HUDEP-2 (cell line): ENCODE results near the gene URM1.
"Not testable (repeated sequence)": the region's sequence is repeated elsewhere in the genome, so short reads cannot be mapped to it uniquely, and the experiment has no call there.

Source experiments
- DNase-seq, 76 experiments: peaks; one replicate each; lab custom pipeline; 2025; ENCODE audit not compliant: unreplicated experiment in 76 of 76; lab: John Stamatoyannopoulos, UW

Gene URM1

GRCh38 chr9:128405077-128405779 lies 34.1 kb downstream of the URM1 start:
- DNase-seq, result no peak

DNA sequence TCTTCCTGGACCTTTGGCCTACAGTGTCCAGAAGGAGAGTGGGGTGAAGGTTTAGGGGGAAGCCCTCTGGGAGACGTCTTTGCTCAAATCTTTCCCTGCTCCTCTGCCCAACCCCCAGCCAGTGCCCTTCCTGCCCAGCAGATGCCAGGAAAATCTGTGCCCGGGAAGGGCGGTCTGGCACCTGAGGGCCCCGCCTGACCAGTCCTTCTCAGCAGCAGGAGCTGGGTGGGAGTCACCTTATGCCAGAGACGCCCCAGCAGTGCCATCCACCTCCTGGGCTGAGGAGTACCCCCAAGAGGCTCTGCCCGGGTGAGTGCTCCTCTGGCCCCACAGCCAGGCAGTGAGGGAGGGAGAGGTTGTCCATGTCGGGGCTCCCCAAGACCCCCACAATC lies 34.6 kb downstream of the URM1 start:
- DNase-seq, result no peak

- DNase-seq, result no peak
Measured at GRCh38 chr9:128406848-128407391, 35.7 kb downstream of the URM1 start.

DNA sequence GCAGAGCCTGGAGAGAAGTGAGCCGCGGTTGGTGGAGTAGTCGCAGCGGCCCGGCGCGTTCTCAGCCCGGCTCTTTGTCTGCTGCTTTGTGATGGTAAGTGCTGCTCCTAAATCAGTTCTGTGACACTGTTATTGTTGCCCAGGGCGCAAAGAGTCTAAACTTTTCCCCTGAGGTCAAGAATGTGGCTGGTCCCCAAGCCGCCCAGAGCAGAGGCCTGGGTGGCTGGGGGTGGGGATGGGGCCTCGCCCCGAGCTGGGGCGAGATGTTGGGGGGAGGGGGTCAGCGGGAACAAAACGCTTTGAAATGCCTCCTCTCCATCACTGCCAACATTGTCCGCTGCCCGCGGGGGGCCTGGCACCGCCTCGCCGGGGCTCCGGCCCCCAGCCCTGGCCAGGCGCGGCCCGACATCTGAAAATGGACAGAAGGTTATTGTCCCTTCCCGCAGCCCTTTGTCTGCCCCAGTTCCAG lies 37.8 kb downstream of the URM1 start:
- DNase-seq, result no peak

- DNase-seq, result no peak
Measured at GRCh38 chr9:128409450-128409849, 38.3 kb downstream of the URM1 start.

DNA sequence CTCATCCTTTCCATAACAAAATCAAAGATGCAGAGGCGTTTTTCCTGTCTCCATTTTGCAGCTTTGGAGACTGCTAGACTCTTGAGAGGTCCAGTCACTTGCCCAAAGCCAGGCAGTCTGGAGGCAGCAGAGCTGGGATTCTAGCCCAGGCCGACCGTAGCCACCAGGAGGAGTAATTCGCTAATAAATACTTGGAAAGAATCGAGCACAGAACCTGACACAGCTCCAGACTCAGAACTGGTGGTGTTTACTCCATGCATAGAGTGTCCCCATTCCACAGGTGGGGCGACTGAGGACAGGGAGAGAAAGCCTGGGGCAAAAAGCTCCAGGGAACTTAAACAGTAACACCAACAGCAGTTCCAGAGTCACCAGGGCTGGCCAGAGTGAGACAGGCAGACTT lies 38.8 kb downstream of the URM1 start:
- peak in 16 of 76 experiments; percentile 4 to 36 (median 12) for DNase-seq

DNA sequence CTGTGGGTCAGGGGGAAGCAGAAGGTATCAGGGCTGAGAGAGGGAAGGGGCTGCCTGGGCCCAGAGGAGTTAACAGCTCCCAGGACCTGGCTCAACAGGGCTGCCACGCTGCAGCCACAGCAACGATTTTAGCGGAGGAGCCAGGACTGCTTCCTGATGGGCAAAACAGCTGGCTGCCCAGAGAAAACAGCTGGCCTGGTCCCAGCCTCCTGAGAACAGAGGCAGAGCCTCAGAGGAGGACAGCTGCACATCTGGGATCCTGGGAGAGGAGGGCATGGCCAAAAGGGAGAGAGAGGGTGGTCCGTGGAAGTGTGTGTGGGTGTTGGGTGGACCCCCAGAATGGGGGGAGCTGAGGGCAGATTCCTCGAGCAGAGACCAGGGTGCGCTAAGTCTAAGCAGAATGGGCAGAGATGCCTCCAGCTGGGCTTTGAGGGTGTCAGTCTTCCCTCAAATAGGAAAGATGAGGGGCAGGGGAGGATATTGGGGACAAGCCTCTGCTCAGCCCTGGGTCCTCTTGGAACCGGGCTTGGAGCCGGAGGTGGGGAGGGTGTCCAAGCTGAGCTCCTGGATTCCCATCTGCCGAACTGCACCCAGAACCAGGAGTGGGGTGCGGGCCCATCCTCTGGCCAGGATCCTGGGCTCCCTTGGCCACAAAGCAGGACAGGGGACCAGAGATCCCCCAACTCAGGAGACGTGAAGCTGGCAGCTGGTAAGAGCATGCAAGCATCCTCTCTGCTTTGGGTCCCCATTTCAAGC lies 40.4 kb downstream of the URM1 start:
- no peak for DNase-seq

GRCh38 chr9:128412120-128412790 lies 41.1 kb downstream of the URM1 start:
- DNase-seq, result peak in 33 of 76 experiments; percentile 2 to 57 (median 16)

DNA sequence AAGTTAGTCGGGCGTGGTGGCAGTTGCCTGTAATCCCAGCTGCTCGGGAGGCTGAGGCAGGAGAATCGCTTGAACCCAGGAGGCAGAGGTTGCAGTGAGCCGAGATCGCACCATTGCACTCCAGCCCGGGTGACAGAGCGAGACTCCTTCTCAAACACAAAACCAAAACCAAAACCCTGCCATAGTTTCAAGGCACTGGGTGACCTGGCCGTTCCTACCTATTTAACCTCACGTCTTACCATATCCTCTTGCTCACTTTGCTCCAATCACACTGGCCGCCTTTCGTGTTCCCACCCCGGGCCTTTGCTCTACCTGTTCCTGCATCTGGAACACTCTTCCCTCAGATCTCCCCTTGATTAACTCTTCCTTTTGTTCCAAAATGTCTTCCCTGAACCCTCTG lies 42.6 kb downstream of the URM1 start:
- DNase-seq, result not testable (repeated sequence)

DNA sequence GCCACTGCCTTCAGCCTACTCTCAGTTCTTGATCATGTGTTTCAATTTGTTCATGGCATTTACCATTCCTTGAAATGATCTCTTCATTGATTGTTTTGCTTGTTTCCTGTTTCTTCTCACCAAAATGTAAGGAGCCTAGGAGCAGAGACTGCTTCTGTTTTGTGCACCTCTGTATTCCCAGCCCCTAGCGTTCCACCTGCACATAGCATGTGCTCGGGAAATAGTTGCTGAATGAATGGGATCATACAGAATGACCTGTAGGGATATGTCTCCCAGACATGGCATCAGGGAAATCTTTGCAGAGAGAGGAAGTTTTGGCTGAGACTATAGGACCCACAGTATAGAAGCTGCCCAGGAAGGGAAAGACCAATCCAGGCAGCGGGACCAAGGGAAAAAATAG lies 43.3 kb downstream of the URM1 start:
- DNase-seq, result no peak

DNA sequence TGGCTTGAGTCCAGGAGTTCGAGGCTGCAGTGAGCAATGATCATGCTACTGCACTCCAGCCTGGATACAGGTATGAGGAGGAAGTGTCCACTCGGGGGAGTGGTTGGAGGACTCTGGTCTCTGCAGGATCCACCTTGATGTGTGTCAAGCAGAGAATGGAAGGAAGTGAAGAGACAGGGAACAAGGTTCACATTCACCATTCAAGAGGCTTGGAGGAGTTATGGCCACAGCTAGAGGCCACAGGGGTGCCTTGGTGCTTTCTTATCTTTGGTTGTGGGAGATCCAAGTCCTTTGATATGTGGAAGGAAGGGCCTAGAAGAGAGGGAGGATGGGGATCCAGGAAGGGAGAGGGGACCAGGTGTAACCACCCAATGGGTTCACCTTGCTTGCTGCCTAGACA lies 44.1 kb downstream of the URM1 start:
- DNase-seq, result no peak

DNA sequence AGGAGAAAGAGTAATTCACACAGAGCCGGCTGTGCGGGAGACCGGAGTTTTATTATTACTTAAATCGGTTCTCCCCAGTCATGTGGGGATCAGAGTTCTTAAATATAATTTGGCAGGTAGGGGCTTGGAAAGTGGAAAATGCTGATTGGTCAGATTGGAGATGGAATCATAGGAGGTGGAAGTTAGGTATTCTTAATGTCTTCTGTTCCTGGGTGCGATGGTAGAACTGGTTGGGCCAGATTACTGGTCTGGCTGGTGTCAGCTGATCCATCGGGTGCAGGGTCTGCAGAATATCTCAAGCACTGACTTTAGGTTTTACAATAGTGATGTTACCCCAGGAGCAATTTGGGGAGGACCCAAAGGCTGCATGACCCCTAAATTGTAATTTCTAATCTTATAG lies 44.8 kb downstream of the URM1 start:
- no peak for DNase-seq

GRCh38 chr9:128416432-128417019 lies 45.4 kb downstream of the URM1 start:
- no peak for DNase-seq

DNA sequence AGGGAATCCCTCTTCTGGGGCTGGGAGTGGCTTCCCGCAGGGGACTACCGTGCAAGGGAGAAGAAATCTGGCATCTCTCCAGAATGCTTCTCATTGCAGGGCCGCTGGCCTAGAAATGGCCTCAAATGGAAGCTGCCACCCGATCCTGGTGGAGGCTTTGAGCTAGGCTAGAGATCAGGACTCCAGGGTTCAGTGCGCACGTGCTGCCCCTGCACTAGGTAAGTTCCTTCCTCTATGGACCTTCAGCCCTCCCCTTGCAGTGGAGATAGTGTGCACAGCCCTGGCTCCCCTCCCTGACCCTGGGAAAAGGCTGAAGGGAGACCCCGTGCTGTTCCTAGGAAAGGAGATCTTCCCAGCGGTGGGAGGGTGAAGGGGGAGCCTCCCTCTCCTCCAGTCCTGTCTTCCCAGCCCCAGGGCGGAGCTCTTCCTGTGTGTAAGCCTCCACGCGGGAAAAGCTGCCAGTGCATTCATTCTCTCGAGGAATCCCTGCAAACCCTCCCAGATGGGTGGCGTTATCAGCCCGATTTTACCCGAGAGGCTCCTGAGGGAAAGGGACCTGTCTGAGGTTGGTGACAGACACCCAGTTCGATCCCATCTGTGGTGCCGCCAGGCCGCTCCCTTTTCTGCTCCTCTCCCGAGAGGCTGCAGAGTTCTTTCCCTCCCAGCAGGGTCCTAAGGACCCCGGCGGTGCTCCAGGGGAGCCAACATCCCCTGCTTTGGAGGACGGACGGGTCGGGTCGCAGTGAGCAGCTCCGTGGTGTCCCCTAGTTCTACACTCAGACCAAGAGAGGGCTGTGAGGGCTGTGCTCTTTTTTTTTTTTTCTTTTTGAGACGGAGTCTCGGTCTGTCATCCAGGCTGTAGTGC lies 48.1 kb downstream of the URM1 start:
- peak in 1 of 76 experiments; percentile 4 for DNase-seq

DNA sequence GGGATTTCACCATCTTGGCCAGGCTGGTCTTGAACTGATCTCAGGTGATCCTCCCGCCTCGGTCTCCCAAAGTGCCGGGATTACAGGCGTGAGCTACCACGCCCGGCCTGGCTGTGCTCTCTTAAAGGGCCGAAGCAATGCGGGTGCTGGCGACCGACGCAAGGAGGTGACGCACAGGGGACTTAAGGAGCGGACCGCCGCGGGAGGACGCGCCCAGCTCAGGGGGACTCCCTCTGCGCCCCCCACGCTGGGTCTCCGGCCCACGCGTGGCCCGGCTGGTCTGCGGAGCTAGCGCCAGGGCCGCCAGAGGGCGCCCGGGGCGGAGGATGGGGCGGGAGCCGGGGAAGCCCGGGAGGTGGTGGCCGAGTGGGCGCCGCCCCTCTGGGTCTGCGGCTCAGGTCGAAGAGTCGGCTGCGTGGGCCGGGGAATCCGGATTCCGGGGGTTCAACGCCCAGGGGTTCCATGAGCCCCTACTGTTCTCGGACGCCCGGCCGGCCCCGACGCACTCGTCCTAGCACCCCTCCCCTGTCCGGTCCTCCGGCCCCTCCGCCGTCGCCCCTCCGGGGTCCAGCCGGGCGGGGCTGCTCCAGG lies 49.0 kb downstream of the URM1 start:
- peak in 44 of 76 experiments; percentile 3 to 61 (median 32) for DNase-seq

- DNase-seq, result peak in 21 of 76 experiments; percentile 3 to 50 (median 21)
Measured at GRCh38 chr9:128420651-128421481, 49.7 kb downstream of the URM1 start, which contains the start of gene CERCAM. Gene CERCAM (plus strand): TSS chr9:128420857. CDS start chr9:128420878, 21 bp downstream.

GRCh38 chr9:128421482-128421996 lies 50.4 kb downstream of the URM1 start:
- DNase-seq, result peak in 5 of 76 experiments; percentile 3 to 26 (median 5)
